H9 (cell line): ENCODE results near the gene RPS19. TPM values are rescaled to one million over a fixed set of nuclear protein-coding genes. Genes with fewer than 3 reads are reported as not detected.

Experiments used
- DNase-seq: peaks from one replicate; pipeline ENCODE4 v3.0.0-alpha.2; 2017
- H2AFZ ChIP-seq: one replicate; pipeline ENCODE4 v1.6.1; 2013; ENCODE audit warnings: mild to moderate bottlenecking, low read length, control low read depth, moderate library complexity
- H2AK5ac ChIP-seq: 2 replicates; pipeline ENCODE4 v1.6.1; 2013; ENCODE audit warnings: low read length, control low read depth, mixed read lengths; ENCODE audit not compliant: insufficient read length
- H2BK120ac ChIP-seq: one replicate; pipeline ENCODE4 v1.6.1; 2013; ENCODE audit warnings: low read depth, mild to moderate bottlenecking, low read length, control low read depth, inconsistent platforms; ENCODE audit not compliant: poor library complexity, severe bottlenecking
- H2BK12ac ChIP-seq: 2 replicates; pipeline ENCODE4 v1.6.1; 2013; ENCODE audit warnings: low read length, control low read depth, mixed read lengths, low read depth; ENCODE audit not compliant: insufficient read length
- H2BK15ac ChIP-seq: 2 replicates; pipeline ENCODE4 v1.6.1; 2013; ENCODE audit warnings: low read depth, low read length, control low read depth
- H2BK20ac ChIP-seq: one replicate; pipeline ENCODE4 v1.6.1; 2013; ENCODE audit warnings: low read depth, mild to moderate bottlenecking, low read length, control low read depth, inconsistent platforms; ENCODE audit not compliant: poor library complexity, severe bottlenecking
- H2BK5ac ChIP-seq: 2 replicates; pipeline ENCODE4 v1.6.1; 2013; ENCODE audit warnings: low read length, control low read depth, mixed read lengths; ENCODE audit not compliant: insufficient read length
- H3K14ac ChIP-seq: 2 replicates; pipeline ENCODE4 v1.6.1; 2013; ENCODE audit warnings: low read length, control low read depth; ENCODE audit not compliant: insufficient read depth
- H3K18ac ChIP-seq: 2 replicates; pipeline ENCODE4 v1.6.1; 2013; ENCODE audit warnings: low read depth, mild to moderate bottlenecking, mixed read lengths, low read length, control low read depth; ENCODE audit not compliant: insufficient read length
- H3K23ac ChIP-seq: 2 replicates; pipeline ENCODE4 v1.6.1; 2013; ENCODE audit warnings: low read length, control low read depth, mixed read lengths, low read depth; ENCODE audit not compliant: insufficient read length
- H3K23me2 ChIP-seq: 2 replicates; pipeline ENCODE4 v1.6.1; 2013; ENCODE audit warnings: low read depth, mild to moderate bottlenecking, mixed read lengths, low read length, control low read depth; ENCODE audit not compliant: insufficient read length, poor library complexity, severe bottlenecking
- H3K27ac ChIP-seq: 2 replicates; pipeline ENCODE4 v1.5.1; 2013; ENCODE audit warnings: low read length, control low read depth, mixed read lengths, low read depth; ENCODE audit not compliant: insufficient read length
- H3K27me3 ChIP-seq: 2 replicates; pipeline ENCODE4 v1.6.1; 2013; ENCODE audit warnings: low read length, control low read depth, inconsistent platforms; ENCODE audit not compliant: insufficient read depth
- H3K4ac ChIP-seq: 2 replicates; pipeline ENCODE4 v1.6.1; 2013; ENCODE audit warnings: low read depth, mild to moderate bottlenecking, control low read depth, inconsistent platforms, low read length, moderate library complexity
- H3K4me1 ChIP-seq: 2 replicates; pipeline ENCODE4 v1.6.1; 2013; ENCODE audit warnings: low read length, control low read depth, inconsistent platforms; ENCODE audit not compliant: insufficient read depth
- H3K4me2 ChIP-seq: 2 replicates; pipeline ENCODE4 v1.6.1; 2013; ENCODE audit warnings: low read length, control low read depth, mixed read lengths; ENCODE audit not compliant: insufficient read length, insufficient read depth
- H3K56ac ChIP-seq: 2 replicates; pipeline ENCODE4 v1.6.1; 2013; ENCODE audit warnings: low read depth, mild to moderate bottlenecking, mixed read lengths, low read length, control low read depth; ENCODE audit not compliant: insufficient read length
- H3K79me1 ChIP-seq: 2 replicates; pipeline ENCODE4 v1.6.1; 2013; ENCODE audit warnings: low read depth, mild to moderate bottlenecking, moderate library complexity, low read length, control low read depth, inconsistent platforms; ENCODE audit not compliant: insufficient read depth, poor library complexity, severe bottlenecking
- H3K79me2 ChIP-seq: 2 replicates; pipeline ENCODE4 v1.6.1; 2013; ENCODE audit warnings: low read length, control low read depth, inconsistent platforms; ENCODE audit not compliant: insufficient read depth
- H3K9ac ChIP-seq: 2 replicates; pipeline ENCODE4 v1.6.1; 2013; ENCODE audit warnings: low read length, control low read depth, mixed read lengths; ENCODE audit not compliant: insufficient read length; ENCODE audit errors: extremely low read depth
- H3K9me3 ChIP-seq: one replicate; pipeline ENCODE4 v1.6.1; 2013; ENCODE audit warnings: low read depth, low read length, inconsistent platforms; ENCODE audit not compliant: control insufficient read depth
- H3T11ph ChIP-seq: one replicate; pipeline ENCODE4 v1.6.1; 2013; ENCODE audit warnings: mild to moderate bottlenecking, low read length, control low read depth, inconsistent platforms
- H4K20me1 ChIP-seq: one replicate; pipeline ENCODE4 v1.6.1; 2013; ENCODE audit not compliant: control insufficient read depth, insufficient read length, insufficient read depth
- H4K5ac ChIP-seq: 2 replicates; pipeline ENCODE4 v1.6.1; 2013; ENCODE audit warnings: low read depth, mild to moderate bottlenecking, mixed read lengths, low read length, control low read depth; ENCODE audit not compliant: insufficient read length
- H4K8ac ChIP-seq: replicated peaks from 2 replicates; pipeline ENCODE4 v1.6.1; 2013; ENCODE audit warnings: low read length, control low read depth, mixed read lengths, low read depth; ENCODE audit not compliant: insufficient read length
- H4K91ac ChIP-seq: 2 replicates; pipeline ENCODE4 v1.6.1; 2013; ENCODE audit warnings: low read depth, mild to moderate bottlenecking, moderate library complexity, mixed read lengths, low read length, control low read depth; ENCODE audit not compliant: insufficient read length
- H3K27ac Mint-ChIP-seq, 3 experiments: 2 replicates in 2 of 3; 3 replicates in 1 of 3; pipeline ENCODE4 v1.8.0; 2020 to 2021; ENCODE audit warnings: mixed read lengths in 3 of 3, mild to moderate bottlenecking in 1 of 3, moderate library complexity in 1 of 3
- H3K27me3 Mint-ChIP-seq: 2 replicates; pipeline ENCODE4 v1.8.0; 2021; ENCODE audit warnings: low read depth, mild to moderate bottlenecking, moderate library complexity, mixed read lengths
- H3K36me3 Mint-ChIP-seq, 3 experiments: 2 replicates in 2 of 3; 3 replicates in 1 of 3; pipeline ENCODE4 v1.8.0; 2020 to 2021; ENCODE audit warnings: low read depth in 3 of 3, mixed read lengths in 3 of 3; ENCODE audit not compliant: insufficient read depth in 1 of 3
- H3K4me1 Mint-ChIP-seq, 2 experiments: 2 replicates each; pipeline ENCODE4 v1.8.0; 2020; ENCODE audit warnings: mixed read lengths in 2 of 2
- H3K4me3 Mint-ChIP-seq, 2 experiments: 2 replicates in 1 of 2; 3 replicates in 1 of 2; pipeline ENCODE4 v1.8.0; 2020 to 2021; ENCODE audit warnings: mild to moderate bottlenecking in 2 of 2, mixed read lengths in 2 of 2, moderate library complexity in 1 of 2
- H3K9me3 Mint-ChIP-seq, 2 experiments: 2 replicates in 1 of 2; 3 replicates in 1 of 2; pipeline ENCODE4 v1.8.0; 2020; ENCODE audit warnings: mild to moderate bottlenecking in 2 of 2, mixed read lengths in 2 of 2, moderate library complexity in 1 of 2
- CTCF ChIP-seq: fragments of 200-600 bp; sonication (generic); conservative IDR thresholded peaks from 3 replicates; pipeline ENCODE4 v1.8.0; 2021; ENCODE audit warnings: antibody characterized with exemption, mild to moderate bottlenecking
- WGBS: extraction: QIAGEN DNeasy Blood & Tissue Kit; methylation state at CpG from one replicate; pipeline ENCODE4 v1.1.7; 2013; ENCODE audit warnings: missing lambda C conversion rate, low lambda C conversion rate, mixed read lengths; ENCODE audit not compliant: insufficient read length; ENCODE audit errors: extremely low coverage; 5-methylcytosine and 5-hydroxymethylcytosine counted together
- long read RNA-seq: library from polyadenylated mRNA; unstranded; transcript quantifications from one replicate; pipeline ENCODE4 v2.0.0, GENCODE V29; 2020
- total RNA-seq: library from RNA; stranded (reverse); gene quantifications from 2 replicates; pipeline ENCODE4 v1.2.1, GENCODE V29; 2021

Gene RPS19
- 3,024 and 3,117 TPM in 2 replicates for total RNA-seq
- long read RNA-seq, transcript RPS19-206 (6 exons, 2,359 nt): major isoform, 1,063 of 1,123 reads
- long read RNA-seq, partial matches to known transcripts: 51 of 1,123 reads
- long read RNA-seq, other reads (novel, unspliced or antisense): 8 of 1,123 reads

GRCh38 chr19:41859618-41860418, at the start of gene RPS19:
Gene RPS19, plus strand, starts transcription at chr19:41860255. Its CDS starts 520 bp downstream, at chr19:41860775.
- Histone ChIP-seq H3K56ac (no peak within 1 kb of the TSS), H2BK120ac (no peak within 1 kb of the TSS), H3K27me3 (no peaks in the 10 kb centered on the region), H3K27ac (no peak within 1 kb of the TSS), H3K4ac (peak within 1 kb of the TSS; percentile 82), H3K9ac (peak within 1 kb of the TSS; percentile 99), H4K8ac (no peak within 1 kb of the TSS), H3T11ph (no peak within 1 kb of the TSS), H4K20me1 (no peaks in the 10 kb centered on the region), H3K79me1 (peaks cover 17% of the 10 kb centered on the region), H3K18ac (peak within 1 kb of the TSS; percentile 90), H3K14ac (peak within 1 kb of the TSS; percentile 98), H4K5ac (peak within 1 kb of the TSS; percentile 34), H3K4me2 (peak within 1 kb of the TSS; percentile 90), H3K4me1 (no peaks in the 10 kb centered on the region; the same call in 1 of the 2 replicates), H3K23me2 (peaks cover 9% of the 10 kb centered on the region), H2AFZ (no peak within 1 kb of the TSS), H2BK20ac (no peak within 1 kb of the TSS), H2BK12ac (no peak within 1 kb of the TSS), H2AK5ac (no peak within 1 kb of the TSS), H4K91ac (no peak within 1 kb of the TSS), H3K9me3 (no peaks in the 10 kb centered on the region), H3K23ac (no peak within 1 kb of the TSS), H2BK15ac (no peak within 1 kb of the TSS), H2BK5ac (peak within 1 kb of the TSS; percentile 27), H3K79me2 (peaks cover 29% of the 10 kb centered on the region)
- Mint-ChIP-seq H3K36me3 (peaks cover 41 to 44% (median 44%) of the 10 kb centered on the region in 3 experiments), H3K27ac (peak within 1 kb of the TSS; percentile 99 to 100 (median 99)), H3K4me1 (peaks cover 34 to 39% of the 10 kb centered on the region in 2 experiments), H3K27me3 (peaks cover 18% of the 10 kb centered on the region), H3K4me3 (peak within 1 kb of the TSS; percentile 84 to 96), H3K9me3 (no peaks in the 10 kb centered on the region; a peak in 2 of 5 replicates)
- peak; percentile 71 for TF ChIP-seq CTCF
- DNase-seq: peak; percentile 99
- WGBS: no CpG with 5 or more reads among the region's 76 CpGs
